Gastrocnemius medialis (tissue), 4 donors: Measurements from ENCODE around the gene ELOVL2.

Experiments
- CTCF ChIP-seq, 5 experiments: fragments of 450-650 bp in 3 of 5; fragments of 200-600 bp in 2 of 5; sonication (generic) in 2 of 5; IDR thresholded peaks in 4 of 5; conservative IDR thresholded peaks in 1 of 5; 1 replicate in 4 of 5; 2 replicates in 1 of 5; pipeline ENCODE4 v1.5.1; 2016 to 2019; ENCODE audit warnings: antibody characterized with exemption in 5 of 5, mild to moderate bottlenecking in 3 of 5, moderate library complexity in 3 of 5
- POLR2A ChIP-seq, 2 donors: fragments of 450-650 bp; IDR thresholded peaks; one replicate each; pipeline ENCODE4 v1.6.1; 2017; ENCODE audit warnings: antibody characterized with exemption in 2 of 2, mild to moderate bottlenecking in 2 of 2, moderate library complexity in 2 of 2

DNA sequence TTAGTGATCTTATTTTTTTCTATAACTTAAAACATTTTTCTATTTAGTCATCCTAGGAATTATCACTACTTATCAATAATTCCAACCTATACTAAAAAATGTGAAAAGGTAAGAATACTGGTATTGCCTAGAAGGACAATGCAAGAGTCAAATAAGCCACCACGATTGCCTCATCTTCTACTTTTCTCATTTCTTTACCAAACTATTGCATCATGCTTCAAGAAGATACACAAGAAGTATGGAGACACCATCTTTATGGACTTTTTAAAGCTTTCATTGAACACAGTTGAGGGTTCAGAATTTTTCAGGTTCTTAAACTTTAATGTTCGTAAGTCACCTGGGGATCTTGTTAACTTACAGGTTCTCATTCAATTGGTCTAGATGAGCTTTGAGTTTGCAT is 25.9 kb downstream of the ELOVL2 start:
- no peak for TF ChIP-seq CTCF (IDR thresholded peaks at IDR 0.05 in 4 of 5, conservative IDR thresholded peaks at IDR 0.05 in 1 of 5)
- TF ChIP-seq POLR2A (IDR thresholded peaks at IDR 0.05), result no peak
